GM21381 (cell line): ENCODE data around the gene INSR.
A peak's percentile ranks its signal among the peaks of the same experiment; 100 is the strongest.

Experiments
- ATAC-seq: cut with Tn5 transposase; IDR thresholded peaks from one replicate; pipeline ENCODE4 v1.9.1; 2021; ENCODE audit warnings: mild to moderate bottlenecking, moderate library complexity; ENCODE audit not compliant: unreplicated experiment

Gene INSR

DNA sequence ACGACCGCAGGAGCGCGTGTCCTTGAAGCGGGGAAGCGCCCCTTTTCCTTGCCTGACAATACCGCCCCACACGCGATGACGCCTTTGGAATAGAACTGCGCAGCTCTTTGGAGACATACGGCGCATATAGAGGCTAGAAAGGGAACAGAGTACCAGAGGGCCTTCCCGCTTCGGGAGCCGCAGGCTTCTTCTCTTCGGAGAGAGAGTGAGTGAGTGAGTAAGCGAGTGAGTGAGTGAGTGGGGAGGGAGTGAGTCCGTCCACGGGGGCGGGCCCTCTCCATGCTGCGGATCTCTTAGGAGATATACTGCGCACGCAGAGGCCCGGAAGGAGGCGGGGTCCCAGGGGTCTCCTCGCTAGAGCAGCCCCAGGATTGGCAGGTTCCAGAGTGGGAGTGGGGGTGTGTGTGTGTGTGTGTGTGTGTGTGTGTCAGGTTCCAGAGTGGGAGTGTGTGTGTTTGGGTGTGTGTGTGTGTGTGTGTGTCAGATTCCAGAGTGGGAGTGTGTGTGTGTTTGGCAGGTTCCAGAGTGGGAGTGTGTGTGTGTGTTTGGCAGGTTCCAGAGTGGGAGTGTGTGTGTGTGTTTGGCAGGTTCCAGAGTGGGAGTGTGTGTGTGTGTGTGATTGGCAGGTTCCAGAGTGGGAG lies 97.0 kb downstream of the INSR start:
- ATAC-seq, result peak; percentile 59

- ATAC-seq, result no peak
These were observed 97.5 kb downstream of the INSR start for GRCh38 chr19:7196763-7197118.

- ATAC-seq, result no peak
These were observed 99.2 kb downstream of the INSR start for GRCh38 chr19:7195046-7195445.

DNA sequence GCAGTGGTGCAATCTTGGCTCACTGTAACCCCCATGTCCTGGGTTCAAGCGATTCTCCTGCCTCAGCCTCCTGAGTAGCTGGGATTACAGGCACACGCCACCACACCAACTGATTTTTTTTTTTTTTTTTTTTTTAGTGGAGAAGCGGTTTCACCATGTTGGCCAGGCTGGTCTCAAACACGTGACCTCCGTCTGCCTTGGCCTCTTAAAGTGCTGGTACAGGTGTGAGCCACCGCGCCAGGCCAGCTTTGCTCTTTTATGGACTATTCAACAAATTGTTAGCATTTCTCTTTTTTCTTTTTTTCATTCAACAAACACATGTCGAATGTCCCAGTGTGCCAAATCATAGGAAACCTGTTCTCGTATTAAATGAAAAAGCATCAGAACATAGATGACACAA lies 99.6 kb downstream of the INSR start:
- ATAC-seq, result no peak

- no peak for ATAC-seq
These were observed 102.1 kb downstream of the INSR start for GRCh38 chr19:7191946-7192691.

GRCh38 chr19:7188698-7189629 lies 105.2 kb downstream of the INSR start:
- ATAC-seq, result no peak

DNA sequence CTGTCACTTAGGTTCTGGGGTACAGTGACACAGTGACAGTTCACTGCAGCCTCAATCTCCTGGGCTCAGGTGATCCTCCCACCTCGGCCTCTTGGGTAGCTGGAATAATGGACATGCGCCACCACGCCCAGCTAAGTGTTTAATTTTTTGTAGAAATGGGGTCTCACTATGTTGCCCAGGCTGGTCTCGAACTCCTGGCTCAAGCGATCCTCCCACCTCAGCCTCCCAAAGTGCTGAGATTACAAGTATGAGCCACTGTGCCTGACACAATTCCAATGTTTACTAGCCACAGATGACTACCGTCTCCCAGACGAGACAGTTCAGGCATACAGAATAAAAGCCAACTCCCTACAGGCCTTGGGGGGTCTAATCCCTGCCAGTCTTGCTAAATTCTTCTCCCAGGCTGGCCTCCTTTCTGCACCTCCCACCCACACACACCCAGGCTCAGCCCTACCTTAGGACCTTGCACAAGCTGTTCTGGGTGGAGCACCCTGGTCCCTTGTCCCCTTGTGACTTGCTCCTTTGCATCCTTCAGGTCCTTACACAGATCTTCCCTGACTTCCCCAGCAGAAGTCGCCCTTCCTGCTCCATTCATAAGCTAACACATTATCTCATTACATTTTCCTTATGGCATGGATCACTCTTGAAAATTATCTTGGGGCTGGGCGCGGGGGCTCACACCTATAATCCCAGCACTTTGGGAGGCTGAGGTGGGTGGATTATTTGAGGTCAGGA lies 106.4 kb downstream of the INSR start:
- no peak for ATAC-seq

GRCh38 chr19:7182489-7182888 lies 111.7 kb downstream of the INSR start:
- no peak for ATAC-seq

DNA sequence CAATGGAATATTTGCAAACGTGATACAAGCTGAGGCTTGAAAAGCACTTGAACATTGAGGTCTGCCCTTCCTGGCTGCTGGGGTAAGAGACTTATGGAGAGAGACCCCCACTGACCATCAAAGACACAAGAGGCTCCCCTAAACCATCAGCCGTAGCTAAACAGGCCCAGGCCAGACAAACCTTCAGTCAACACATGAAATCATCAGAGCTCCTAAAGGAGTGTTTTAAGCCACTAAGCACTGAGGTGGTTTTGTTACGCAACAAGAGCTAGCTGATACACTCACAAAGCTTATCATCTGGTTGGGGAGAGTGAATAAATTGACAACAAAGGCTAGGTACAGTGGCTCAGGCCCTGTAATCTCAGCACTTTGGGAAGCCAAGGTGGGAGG lies 114.3 kb downstream of the INSR start:
- ATAC-seq, result no peak

DNA sequence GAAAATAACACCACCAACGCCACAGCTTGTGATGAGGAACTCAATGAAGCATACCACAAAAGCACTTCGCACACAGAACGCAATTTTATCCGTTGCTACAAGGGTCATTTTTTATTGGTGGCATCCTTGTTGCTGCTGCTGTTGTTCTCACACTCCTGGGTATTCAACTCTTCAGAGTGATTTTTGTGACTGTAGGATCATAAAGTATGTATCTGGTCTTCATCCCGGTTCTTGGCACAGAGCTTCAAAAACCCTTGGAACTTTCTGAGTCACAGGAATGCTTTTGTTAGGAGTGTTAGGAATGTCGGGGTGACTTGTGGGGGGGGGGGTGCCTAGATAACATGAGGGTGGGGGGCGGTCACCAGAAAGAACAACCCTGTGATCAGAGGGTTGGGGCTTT lies 116.3 kb downstream of the INSR start:
- ATAC-seq, result no peak

GRCh38 chr19:7176792-7177191 lies 117.4 kb downstream of the INSR start:
- ATAC-seq, result no peak

- no peak for ATAC-seq
These were observed 121.4 kb downstream of the INSR start for GRCh38 chr19:7172794-7173193.

DNA sequence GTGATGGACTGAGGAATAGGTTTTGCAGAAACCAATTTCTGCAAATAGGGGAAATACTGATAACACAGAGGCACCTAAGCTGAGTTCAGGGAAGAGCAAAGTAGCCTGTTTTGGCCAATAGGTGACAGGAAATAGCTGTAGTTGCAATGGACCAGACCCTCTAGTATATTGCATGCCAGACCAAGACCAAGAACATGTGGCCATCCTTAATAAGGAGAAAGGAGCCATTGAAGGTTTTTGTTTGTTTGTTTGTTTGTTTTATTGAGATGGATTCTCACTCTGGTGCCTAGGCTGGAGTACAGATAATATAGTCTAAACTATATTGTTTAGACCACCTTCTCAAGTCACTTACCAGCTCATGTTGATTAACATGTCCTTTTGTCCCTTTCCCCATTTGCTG lies 123.2 kb downstream of the INSR start:
- ATAC-seq, result no peak

DNA sequence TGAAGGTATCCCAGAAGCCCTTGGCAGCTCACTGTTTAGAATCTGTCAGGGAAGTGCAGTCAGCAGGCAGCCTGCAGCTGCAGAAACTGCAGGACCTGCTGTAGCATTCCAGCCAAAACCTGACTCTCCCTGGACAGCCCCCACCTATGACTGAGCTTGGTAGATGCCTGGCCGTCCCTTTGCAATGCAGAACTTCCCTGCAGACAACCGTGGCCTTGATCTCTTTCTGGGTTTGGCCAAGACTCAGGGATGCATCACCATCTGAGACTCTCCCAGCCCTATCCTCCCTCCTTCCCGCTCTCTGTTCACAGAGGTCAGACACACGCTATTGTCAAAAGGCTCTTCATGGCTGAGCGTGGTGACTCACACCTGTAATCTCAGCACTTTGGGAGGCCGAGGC lies 125.3 kb downstream of the INSR start:
- no peak for ATAC-seq

GRCh38 chr19:7161292-7161691 lies 132.9 kb downstream of the INSR start:
- no peak for ATAC-seq

DNA sequence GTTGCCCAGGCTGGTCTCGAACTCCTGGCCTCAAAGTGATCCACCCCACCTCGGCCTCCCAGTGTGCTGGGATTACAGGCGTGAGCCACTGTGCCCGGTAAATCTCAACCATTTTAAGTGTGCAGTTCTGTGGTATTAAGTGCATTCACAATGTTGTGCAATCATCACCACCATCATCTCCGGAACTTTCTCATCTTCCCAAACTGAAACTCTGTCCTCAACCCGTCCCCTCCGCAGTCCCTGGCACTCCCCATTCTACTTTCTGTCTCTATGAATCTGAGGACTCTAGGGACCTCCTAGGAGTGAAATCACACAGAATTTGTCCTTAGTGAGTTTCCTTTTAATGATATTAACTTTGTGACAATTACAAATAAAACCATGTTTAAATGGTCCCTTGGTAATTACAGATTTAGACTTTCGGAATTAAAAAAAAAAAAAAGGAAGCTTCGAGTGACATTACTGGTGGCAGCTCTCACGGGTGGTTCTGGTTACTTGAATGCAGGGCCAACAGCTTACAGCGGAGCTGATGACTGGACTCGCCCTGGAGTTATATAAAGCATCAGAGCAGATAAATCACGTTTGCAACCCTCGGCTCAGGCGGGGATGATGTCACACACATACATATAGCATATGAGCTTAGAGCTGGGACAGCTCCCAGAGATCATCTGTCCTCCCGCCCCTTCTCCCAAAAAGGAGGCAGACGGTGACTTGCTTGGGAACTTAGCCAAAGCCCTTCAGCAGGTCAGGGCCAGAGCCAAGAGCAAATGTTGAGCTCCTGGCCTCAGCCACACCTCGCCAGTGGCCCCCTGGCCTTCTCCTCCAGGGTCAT lies 134.9 kb downstream of the INSR start:
- no peak for ATAC-seq

- no peak for ATAC-seq
These were observed 141.2 kb downstream of the INSR start for GRCh38 chr19:7153022-7153421.

- no peak for ATAC-seq
These were observed 141.6 kb downstream of the INSR start for GRCh38 chr19:7152568-7152967.

- ATAC-seq, result no peak
These were observed 144.1 kb downstream of the INSR start for GRCh38 chr19:7149956-7150705.
